H9 (cell line): Measurements from ENCODE around the gene KRT3. TPM values are rescaled to one million over a fixed set of nuclear protein-coding genes. Genes with fewer than 3 reads are reported as not detected.

Experiments used
- DNase-seq: peaks from one replicate; pipeline ENCODE4 v3.0.0-alpha.2; 2017
- H2AFZ ChIP-seq: one replicate; pipeline ENCODE4 v1.6.1; 2013; ENCODE audit warnings: mild to moderate bottlenecking, low read length, control low read depth, moderate library complexity
- H2AK5ac ChIP-seq: 2 replicates; pipeline ENCODE4 v1.6.1; 2013; ENCODE audit warnings: low read length, control low read depth, mixed read lengths; ENCODE audit not compliant: insufficient read length
- H2BK120ac ChIP-seq: one replicate; pipeline ENCODE4 v1.6.1; 2013; ENCODE audit warnings: low read depth, mild to moderate bottlenecking, low read length, control low read depth, inconsistent platforms; ENCODE audit not compliant: poor library complexity, severe bottlenecking
- H2BK12ac ChIP-seq: 2 replicates; pipeline ENCODE4 v1.6.1; 2013; ENCODE audit warnings: low read length, control low read depth, mixed read lengths, low read depth; ENCODE audit not compliant: insufficient read length
- H2BK15ac ChIP-seq: 2 replicates; pipeline ENCODE4 v1.6.1; 2013; ENCODE audit warnings: low read depth, low read length, control low read depth
- H2BK20ac ChIP-seq: one replicate; pipeline ENCODE4 v1.6.1; 2013; ENCODE audit warnings: low read depth, mild to moderate bottlenecking, low read length, control low read depth, inconsistent platforms; ENCODE audit not compliant: poor library complexity, severe bottlenecking
- H2BK5ac ChIP-seq: 2 replicates; pipeline ENCODE4 v1.6.1; 2013; ENCODE audit warnings: low read length, control low read depth, mixed read lengths; ENCODE audit not compliant: insufficient read length
- H3K14ac ChIP-seq: 2 replicates; pipeline ENCODE4 v1.6.1; 2013; ENCODE audit warnings: low read length, control low read depth; ENCODE audit not compliant: insufficient read depth
- H3K18ac ChIP-seq: 2 replicates; pipeline ENCODE4 v1.6.1; 2013; ENCODE audit warnings: low read depth, mild to moderate bottlenecking, mixed read lengths, low read length, control low read depth; ENCODE audit not compliant: insufficient read length
- H3K23ac ChIP-seq: 2 replicates; pipeline ENCODE4 v1.6.1; 2013; ENCODE audit warnings: low read length, control low read depth, mixed read lengths, low read depth; ENCODE audit not compliant: insufficient read length
- H3K23me2 ChIP-seq: 2 replicates; pipeline ENCODE4 v1.6.1; 2013; ENCODE audit warnings: low read depth, mild to moderate bottlenecking, mixed read lengths, low read length, control low read depth; ENCODE audit not compliant: insufficient read length, poor library complexity, severe bottlenecking
- H3K27ac ChIP-seq: 2 replicates; pipeline ENCODE4 v1.5.1; 2013; ENCODE audit warnings: low read length, control low read depth, mixed read lengths, low read depth; ENCODE audit not compliant: insufficient read length
- H3K27me3 ChIP-seq: 2 replicates; pipeline ENCODE4 v1.6.1; 2013; ENCODE audit warnings: low read length, control low read depth, inconsistent platforms; ENCODE audit not compliant: insufficient read depth
- H3K4ac ChIP-seq: 2 replicates; pipeline ENCODE4 v1.6.1; 2013; ENCODE audit warnings: low read depth, mild to moderate bottlenecking, control low read depth, inconsistent platforms, low read length, moderate library complexity
- H3K4me1 ChIP-seq: 2 replicates; pipeline ENCODE4 v1.6.1; 2013; ENCODE audit warnings: low read length, control low read depth, inconsistent platforms; ENCODE audit not compliant: insufficient read depth
- H3K4me2 ChIP-seq: 2 replicates; pipeline ENCODE4 v1.6.1; 2013; ENCODE audit warnings: low read length, control low read depth, mixed read lengths; ENCODE audit not compliant: insufficient read length, insufficient read depth
- H3K56ac ChIP-seq: 2 replicates; pipeline ENCODE4 v1.6.1; 2013; ENCODE audit warnings: low read depth, mild to moderate bottlenecking, mixed read lengths, low read length, control low read depth; ENCODE audit not compliant: insufficient read length
- H3K79me1 ChIP-seq: 2 replicates; pipeline ENCODE4 v1.6.1; 2013; ENCODE audit warnings: low read depth, mild to moderate bottlenecking, moderate library complexity, low read length, control low read depth, inconsistent platforms; ENCODE audit not compliant: insufficient read depth, poor library complexity, severe bottlenecking
- H3K79me2 ChIP-seq: 2 replicates; pipeline ENCODE4 v1.6.1; 2013; ENCODE audit warnings: low read length, control low read depth, inconsistent platforms; ENCODE audit not compliant: insufficient read depth
- H3K9ac ChIP-seq: 2 replicates; pipeline ENCODE4 v1.6.1; 2013; ENCODE audit warnings: low read length, control low read depth, mixed read lengths; ENCODE audit not compliant: insufficient read length; ENCODE audit errors: extremely low read depth
- H3K9me3 ChIP-seq: one replicate; pipeline ENCODE4 v1.6.1; 2013; ENCODE audit warnings: low read depth, low read length, inconsistent platforms; ENCODE audit not compliant: control insufficient read depth
- H3T11ph ChIP-seq: one replicate; pipeline ENCODE4 v1.6.1; 2013; ENCODE audit warnings: mild to moderate bottlenecking, low read length, control low read depth, inconsistent platforms
- H4K20me1 ChIP-seq: one replicate; pipeline ENCODE4 v1.6.1; 2013; ENCODE audit not compliant: control insufficient read depth, insufficient read length, insufficient read depth
- H4K5ac ChIP-seq: 2 replicates; pipeline ENCODE4 v1.6.1; 2013; ENCODE audit warnings: low read depth, mild to moderate bottlenecking, mixed read lengths, low read length, control low read depth; ENCODE audit not compliant: insufficient read length
- H4K8ac ChIP-seq: replicated peaks from 2 replicates; pipeline ENCODE4 v1.6.1; 2013; ENCODE audit warnings: low read length, control low read depth, mixed read lengths, low read depth; ENCODE audit not compliant: insufficient read length
- H4K91ac ChIP-seq: 2 replicates; pipeline ENCODE4 v1.6.1; 2013; ENCODE audit warnings: low read depth, mild to moderate bottlenecking, moderate library complexity, mixed read lengths, low read length, control low read depth; ENCODE audit not compliant: insufficient read length
- H3K27ac Mint-ChIP-seq, 3 experiments: 2 replicates in 2 of 3; 3 replicates in 1 of 3; pipeline ENCODE4 v1.8.0; 2020 to 2021; ENCODE audit warnings: mixed read lengths in 3 of 3, mild to moderate bottlenecking in 1 of 3, moderate library complexity in 1 of 3
- H3K27me3 Mint-ChIP-seq: 2 replicates; pipeline ENCODE4 v1.8.0; 2021; ENCODE audit warnings: low read depth, mild to moderate bottlenecking, moderate library complexity, mixed read lengths
- H3K36me3 Mint-ChIP-seq, 3 experiments: 2 replicates in 2 of 3; 3 replicates in 1 of 3; pipeline ENCODE4 v1.8.0; 2020 to 2021; ENCODE audit warnings: low read depth in 3 of 3, mixed read lengths in 3 of 3; ENCODE audit not compliant: insufficient read depth in 1 of 3
- H3K4me1 Mint-ChIP-seq, 2 experiments: 2 replicates each; pipeline ENCODE4 v1.8.0; 2020; ENCODE audit warnings: mixed read lengths in 2 of 2
- H3K4me3 Mint-ChIP-seq, 2 experiments: 2 replicates in 1 of 2; 3 replicates in 1 of 2; pipeline ENCODE4 v1.8.0; 2020 to 2021; ENCODE audit warnings: mild to moderate bottlenecking in 2 of 2, mixed read lengths in 2 of 2, moderate library complexity in 1 of 2
- H3K9me3 Mint-ChIP-seq, 2 experiments: 2 replicates in 1 of 2; 3 replicates in 1 of 2; pipeline ENCODE4 v1.8.0; 2020; ENCODE audit warnings: mild to moderate bottlenecking in 2 of 2, mixed read lengths in 2 of 2, moderate library complexity in 1 of 2
- CTCF ChIP-seq: fragments of 200-600 bp; sonication (generic); conservative IDR thresholded peaks from 3 replicates; pipeline ENCODE4 v1.8.0; 2021; ENCODE audit warnings: antibody characterized with exemption, mild to moderate bottlenecking
- WGBS: extraction: QIAGEN DNeasy Blood & Tissue Kit; methylation state at CpG from one replicate; pipeline ENCODE4 v1.1.7; 2013; ENCODE audit warnings: missing lambda C conversion rate, low lambda C conversion rate, mixed read lengths; ENCODE audit not compliant: insufficient read length; ENCODE audit errors: extremely low coverage; 5-methylcytosine and 5-hydroxymethylcytosine counted together
- total RNA-seq: library from RNA; stranded (reverse); gene quantifications from 2 replicates; pipeline ENCODE4 v1.2.1, GENCODE V29; 2021

The KRT3 gene
- total RNA-seq, 1 experiment from 2014 or later = not detected

GRCh38 chr12:52783563-52784316 lies 12.2 kb downstream of the KRT3 start:
- H3K27ac Mint-ChIP-seq = no peak overlapping the region
- Histone ChIP-seq H3K56ac (no peak overlapping the region), H3K4me2 (no peak overlapping the region), H3K23me2 (no peaks in the 10 kb centered on the region), H3K79me2 (no peaks in the 10 kb centered on the region), H2AK5ac (no peak overlapping the region), H3K23ac (no peak overlapping the region), H3K4me1 (no peaks in the 10 kb centered on the region), H2BK20ac (no peak overlapping the region), H3K4ac (no peak overlapping the region), H3K27me3 (no peaks in the 10 kb centered on the region), H4K20me1 (no peaks in the 10 kb centered on the region), H3K79me1 (no peaks in the 10 kb centered on the region), H2BK5ac (no peak overlapping the region), H3K14ac (no peak overlapping the region), H3T11ph (no peak overlapping the region), H3K27ac (no peak overlapping the region), H2BK120ac (no peak overlapping the region), H3K18ac (no peak overlapping the region), H4K8ac (no peak overlapping the region), H3K9ac (no peak overlapping the region), H4K5ac (no peak overlapping the region), H3K9me3 (no peaks in the 10 kb centered on the region), H2BK15ac (no peak overlapping the region), H2AFZ (no peak overlapping the region), H2BK12ac (no peak overlapping the region), H4K91ac (no peak overlapping the region)
- no peak for TF ChIP-seq CTCF
- no CpG with 5 or more reads among the region's 7 CpGs for WGBS
- H3K4me3 Mint-ChIP-seq = no peak overlapping the region
- DNase-seq = no peak
- H3K4me1 Mint-ChIP-seq = no peaks in the 10 kb centered on the region
- H3K36me3 Mint-ChIP-seq = no peaks in the 10 kb centered on the region
- H3K27me3 Mint-ChIP-seq = peaks cover 27% of the 10 kb centered on the region
- peaks cover 0 to 2% of the 10 kb centered on the region in 2 experiments; a peak in 1 of 5 replicates for H3K9me3 Mint-ChIP-seq
